ENCODE measurements around the gene MSANTD3.
A peak's percentile ranks its signal among the peaks of the same experiment; 100 is the strongest.

The MSANTD3 gene, protein sequence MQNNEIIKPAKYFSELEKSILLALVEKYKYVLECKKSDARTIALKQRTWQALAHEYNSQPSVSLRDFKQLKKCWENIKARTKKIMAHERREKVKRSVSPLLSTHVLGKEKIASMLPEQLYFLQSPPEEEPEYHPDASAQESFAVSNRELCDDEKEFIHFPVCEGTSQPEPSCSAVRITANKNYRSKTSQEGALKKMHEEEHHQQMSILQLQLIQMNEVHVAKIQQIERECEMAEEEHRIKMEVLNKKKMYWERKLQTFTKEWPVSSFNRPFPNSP

DNA sequence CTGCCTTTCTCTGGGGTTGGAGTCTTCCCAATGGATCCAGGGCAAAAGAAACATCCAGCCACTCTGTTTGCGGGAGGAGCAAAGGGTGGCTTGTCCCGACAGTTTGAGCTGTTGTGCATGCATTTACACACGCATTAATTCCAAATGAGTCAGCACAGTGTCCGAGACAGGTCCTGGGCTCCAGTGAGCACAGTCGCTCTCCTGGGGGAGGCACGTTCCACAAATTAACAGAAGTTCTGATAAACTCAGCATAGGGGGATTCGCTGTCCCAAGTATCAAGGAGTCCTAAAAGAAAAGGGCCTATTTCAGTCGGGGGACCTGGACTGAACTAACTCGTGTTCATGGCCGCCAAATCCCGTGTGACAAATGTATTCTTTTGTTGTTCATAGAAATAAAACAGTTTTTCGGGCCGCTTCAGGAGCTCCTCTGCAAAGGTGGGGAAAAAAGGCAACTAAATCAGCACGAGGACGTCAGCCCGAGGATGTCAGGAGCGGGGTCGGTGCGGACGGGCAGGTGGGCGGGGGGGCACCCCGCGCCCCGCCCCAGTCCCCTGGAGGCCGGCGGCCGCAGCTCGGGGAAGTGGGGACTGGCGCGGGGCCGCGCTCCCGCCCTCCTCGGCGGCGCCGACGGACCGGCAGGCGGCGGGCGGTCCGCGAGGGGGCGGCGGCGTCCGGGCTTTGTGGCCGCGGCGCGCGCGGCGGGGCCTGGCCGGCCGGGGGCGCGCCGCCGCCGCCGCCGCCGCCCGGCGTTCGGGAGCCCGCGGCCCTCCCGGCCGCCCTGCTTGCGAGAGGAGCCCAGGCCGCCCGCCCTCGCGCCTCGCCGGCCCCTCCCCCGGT, at the start of gene MSANTD3:
TSS of gene MSANTD3 (plus strand) at position 614 of the 836 bp plus-strand sequence. CDS start 14,796 bp downstream, outside the sequence.
- TF ChIP-seq TAF1 (IDR thresholded peaks at IDR 0.05; ENCODE audit: low read depth) (peak; percentile 46), EGR1 (IDR thresholded peaks at IDR 0.05) (0 out of 2 replicates have a peak, but pooled peaks have one; percentile 4), TCF12 (IDR thresholded peaks at IDR 0.05; ENCODE audit: low read depth) (no peak; the same call in none of the 2 replicates), YY1 (IDR thresholded peaks at IDR 0.05; ENCODE audit: low read depth) (no peak), ZBTB7A (IDR thresholded peaks at IDR 0.05; ENCODE audit: low read depth) (peak; percentile 81; the same call in 1 of the 2 replicates)
- TF ChIP-seq, protein P1, sequence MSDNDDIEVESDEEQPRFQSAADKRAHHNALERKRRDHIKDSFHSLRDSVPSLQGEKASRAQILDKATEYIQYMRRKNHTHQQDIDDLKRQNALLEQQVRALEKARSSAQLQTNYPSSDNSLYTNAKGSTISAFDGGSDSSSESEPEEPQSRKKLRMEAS (IDR thresholded peaks at IDR 0.05), result 0 out of 2 replicates have a peak, but pooled peaks have one; percentile 24

DNA sequence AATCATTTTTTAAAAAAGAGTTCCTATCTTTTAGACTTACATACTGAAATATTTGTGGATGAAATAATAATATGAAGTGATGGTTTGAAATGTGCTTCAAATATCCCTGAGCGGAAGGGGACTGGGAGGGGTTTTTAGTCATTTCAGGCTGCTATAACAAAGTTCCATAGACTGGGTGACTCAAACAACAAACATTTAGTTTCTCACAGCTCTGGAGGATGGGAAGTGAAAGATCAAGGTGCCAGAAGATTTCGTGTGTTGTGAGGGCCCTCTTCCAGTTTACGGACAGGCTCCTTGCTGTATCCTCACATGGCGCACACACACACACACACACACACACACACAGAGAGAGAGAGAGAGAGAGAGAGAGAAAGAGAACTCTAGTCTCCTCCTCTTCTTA, 47.1 kb upstream of the MSANTD3 start:
- TF ChIP-seq EP300 (IDR thresholded peaks at IDR 0.05; ENCODE audit: borderline replicate concordance) (no peak), RAD21 (IDR thresholded peaks at IDR 0.05; ENCODE audit: low read depth) (no peak), EGR1 (IDR thresholded peaks at IDR 0.05) (no peak), TCF12 (IDR thresholded peaks at IDR 0.05; ENCODE audit: low read depth) (no peak)

DNA sequence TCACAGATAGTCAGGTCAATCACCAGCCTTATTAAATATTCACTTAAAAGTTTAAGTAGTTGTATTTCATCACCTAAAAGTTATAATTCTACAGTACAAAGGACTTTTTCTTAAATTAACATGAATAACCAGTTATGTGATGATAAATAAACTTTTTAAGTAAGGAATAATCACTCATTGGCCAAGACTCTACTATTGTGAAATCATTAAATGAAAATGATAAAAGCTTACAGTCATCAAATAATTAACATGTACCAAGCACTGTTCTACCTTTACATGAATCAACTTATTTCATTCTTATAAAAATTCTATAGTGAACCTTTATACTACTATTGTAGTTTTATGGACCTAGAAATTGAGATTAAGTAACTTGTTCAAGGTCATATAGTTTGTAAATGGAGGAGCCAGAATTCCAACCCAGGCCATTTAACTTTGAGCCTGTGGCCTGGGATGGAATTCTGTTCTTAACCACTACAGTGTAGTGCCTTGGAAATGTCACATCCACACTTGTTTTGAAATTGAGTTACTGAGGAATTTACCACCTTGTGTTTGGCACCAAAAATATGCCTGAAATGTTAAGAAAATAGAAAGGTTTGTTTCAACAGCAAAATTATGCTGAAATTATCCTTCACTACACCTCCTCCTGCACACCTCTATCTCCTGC, 32.8 kb upstream of the MSANTD3 start:
- TF ChIP-seq EGR1 (IDR thresholded peaks at IDR 0.05) (no peak), TAF1 (IDR thresholded peaks at IDR 0.05; ENCODE audit: low read depth) (no peak), TEAD4 (IDR thresholded peaks at IDR 0.05) (no peak), ZBTB7A (IDR thresholded peaks at IDR 0.05; ENCODE audit: low read depth) (no peak), TCF12 (IDR thresholded peaks at IDR 0.05; ENCODE audit: low read depth) (no peak), CEBPB (IDR thresholded peaks at IDR 0.05) (no peak)

DNA sequence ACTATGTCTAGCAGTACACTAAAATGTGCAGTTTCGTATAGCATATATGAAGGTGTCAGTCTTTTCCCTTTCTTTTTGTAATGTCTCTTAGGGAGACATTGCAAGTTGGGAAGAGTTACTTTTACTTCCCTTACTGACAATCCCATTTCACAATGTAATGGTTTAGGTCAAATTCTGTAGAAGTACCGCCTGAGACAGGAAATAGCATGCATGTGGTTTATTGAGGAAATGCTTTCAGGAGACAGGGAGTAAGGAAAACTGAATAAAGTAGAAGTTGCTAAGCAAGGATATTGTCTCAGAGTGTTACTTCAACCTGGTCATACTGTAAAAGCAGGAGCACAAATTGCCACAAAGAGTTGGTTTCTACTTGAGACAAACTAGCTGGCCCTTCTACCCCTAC, 32.1 kb upstream of the MSANTD3 start:
- TF ChIP-seq, protein P1 (IDR thresholded peaks at IDR 0.05), result no peak
- TF ChIP-seq CREB1 (IDR thresholded peaks at IDR 0.05; ENCODE audit: low read depth), result no peak
- TF ChIP-seq YY1 (IDR thresholded peaks at IDR 0.05; ENCODE audit: low read depth), result no peak
- no peak for TF ChIP-seq RAD21 (IDR thresholded peaks at IDR 0.05; ENCODE audit: low read depth)

DNA sequence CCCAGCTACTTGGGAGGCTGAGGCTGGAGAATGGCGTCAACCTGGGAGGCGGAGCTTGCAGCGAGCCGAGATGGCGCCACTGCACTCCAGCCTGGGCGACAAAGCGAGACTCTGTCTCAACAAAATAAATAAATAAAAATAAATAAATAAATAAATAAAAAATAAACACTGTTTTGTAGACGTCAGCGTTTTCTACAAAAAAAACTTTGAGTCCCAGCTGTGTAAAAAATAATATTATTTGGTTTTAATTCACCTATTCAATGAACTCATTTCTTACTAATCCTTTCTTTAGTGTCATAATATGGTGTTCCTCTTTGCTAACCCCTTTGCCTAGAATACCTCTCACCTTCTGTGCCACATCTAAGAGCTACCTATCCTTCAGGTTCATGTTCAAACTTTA, 30.2 kb upstream of the MSANTD3 start:
- no peak for TF ChIP-seq RAD21 (IDR thresholded peaks at IDR 0.05; ENCODE audit: low read depth)
- TF ChIP-seq ZBTB7A (IDR thresholded peaks at IDR 0.05; ENCODE audit: low read depth), result no peak
- TF ChIP-seq EP300 (IDR thresholded peaks at IDR 0.05; ENCODE audit: borderline replicate concordance), result no peak
- no peak for TF ChIP-seq TAF1 (IDR thresholded peaks at IDR 0.05; ENCODE audit: low read depth)
- no peak for TF ChIP-seq NFIC (IDR thresholded peaks at IDR 0.05)
- no peak for TF ChIP-seq YY1 (IDR thresholded peaks at IDR 0.05; ENCODE audit: low read depth)
- TF ChIP-seq TCF12 (IDR thresholded peaks at IDR 0.05; ENCODE audit: low read depth), result no peak
- TF ChIP-seq, protein P2, sequence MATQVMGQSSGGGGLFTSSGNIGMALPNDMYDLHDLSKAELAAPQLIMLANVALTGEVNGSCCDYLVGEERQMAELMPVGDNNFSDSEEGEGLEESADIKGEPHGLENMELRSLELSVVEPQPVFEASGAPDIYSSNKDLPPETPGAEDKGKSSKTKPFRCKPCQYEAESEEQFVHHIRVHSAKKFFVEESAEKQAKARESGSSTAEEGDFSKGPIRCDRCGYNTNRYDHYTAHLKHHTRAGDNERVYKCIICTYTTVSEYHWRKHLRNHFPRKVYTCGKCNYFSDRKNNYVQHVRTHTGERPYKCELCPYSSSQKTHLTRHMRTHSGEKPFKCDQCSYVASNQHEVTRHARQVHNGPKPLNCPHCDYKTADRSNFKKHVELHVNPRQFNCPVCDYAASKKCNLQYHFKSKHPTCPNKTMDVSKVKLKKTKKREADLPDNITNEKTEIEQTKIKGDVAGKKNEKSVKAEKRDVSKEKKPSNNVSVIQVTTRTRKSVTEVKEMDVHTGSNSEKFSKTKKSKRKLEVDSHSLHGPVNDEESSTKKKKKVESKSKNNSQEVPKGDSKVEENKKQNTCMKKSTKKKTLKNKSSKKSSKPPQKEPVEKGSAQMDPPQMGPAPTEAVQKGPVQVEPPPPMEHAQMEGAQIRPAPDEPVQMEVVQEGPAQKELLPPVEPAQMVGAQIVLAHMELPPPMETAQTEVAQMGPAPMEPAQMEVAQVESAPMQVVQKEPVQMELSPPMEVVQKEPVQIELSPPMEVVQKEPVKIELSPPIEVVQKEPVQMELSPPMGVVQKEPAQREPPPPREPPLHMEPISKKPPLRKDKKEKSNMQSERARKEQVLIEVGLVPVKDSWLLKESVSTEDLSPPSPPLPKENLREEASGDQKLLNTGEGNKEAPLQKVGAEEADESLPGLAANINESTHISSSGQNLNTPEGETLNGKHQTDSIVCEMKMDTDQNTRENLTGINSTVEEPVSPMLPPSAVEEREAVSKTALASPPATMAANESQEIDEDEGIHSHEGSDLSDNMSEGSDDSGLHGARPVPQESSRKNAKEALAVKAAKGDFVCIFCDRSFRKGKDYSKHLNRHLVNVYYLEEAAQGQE (IDR thresholded peaks at IDR 0.05; ENCODE audit: low read depth), result no peak
- no peak for TF ChIP-seq EGR1 (IDR thresholded peaks at IDR 0.05)
- no peak for TF ChIP-seq FOXM1 (IDR thresholded peaks at IDR 0.05; ENCODE audit: borderline replicate concordance, low read depth)
- no peak for TF ChIP-seq TEAD4 (IDR thresholded peaks at IDR 0.05)
- no peak for TF ChIP-seq CEBPB (IDR thresholded peaks at IDR 0.05)
- TF ChIP-seq, protein P1 (IDR thresholded peaks at IDR 0.05), result no peak
- TF ChIP-seq, protein P3, sequence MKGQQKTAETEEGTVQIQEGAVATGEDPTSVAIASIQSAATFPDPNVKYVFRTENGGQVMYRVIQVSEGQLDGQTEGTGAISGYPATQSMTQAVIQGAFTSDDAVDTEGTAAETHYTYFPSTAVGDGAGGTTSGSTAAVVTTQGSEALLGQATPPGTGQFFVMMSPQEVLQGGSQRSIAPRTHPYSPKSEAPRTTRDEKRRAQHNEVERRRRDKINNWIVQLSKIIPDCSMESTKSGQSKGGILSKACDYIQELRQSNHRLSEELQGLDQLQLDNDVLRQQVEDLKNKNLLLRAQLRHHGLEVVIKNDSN (IDR thresholded peaks at IDR 0.05), result no peak
- TF ChIP-seq CREB1 (IDR thresholded peaks at IDR 0.05; ENCODE audit: low read depth), result no peak

DNA sequence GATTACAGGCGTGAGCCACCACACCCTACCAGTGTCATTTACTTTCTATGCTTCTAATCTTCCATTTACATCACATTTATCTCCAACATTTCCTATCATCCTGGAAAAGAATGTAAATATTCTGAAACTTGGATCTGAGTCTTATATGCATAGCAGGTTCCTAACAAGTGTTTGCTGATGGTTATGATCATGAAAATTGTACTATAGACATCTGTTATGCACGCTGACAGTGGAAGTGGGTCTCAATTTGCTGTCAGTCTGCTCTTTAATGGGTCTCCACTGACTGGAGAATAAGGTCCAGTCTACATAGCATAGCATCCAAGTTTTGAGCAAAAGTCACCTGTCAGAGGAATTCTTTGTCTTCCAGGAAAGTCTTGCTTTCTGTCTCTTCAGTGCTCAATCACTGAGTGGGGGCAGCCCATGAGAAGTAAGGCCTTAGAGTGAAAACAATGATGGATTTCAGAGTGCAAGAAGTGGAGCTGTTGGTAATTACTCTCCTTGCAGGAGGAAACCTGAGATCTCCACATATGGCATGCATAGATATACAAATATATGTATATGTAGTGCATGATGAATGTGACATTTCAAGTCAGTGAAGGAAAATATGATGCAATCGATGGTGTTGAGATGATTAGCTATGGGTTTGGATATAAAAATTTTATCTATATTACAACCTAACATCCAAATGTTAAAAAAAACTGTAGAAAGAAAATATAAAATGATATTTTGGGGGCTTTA, 29.2 kb upstream of the MSANTD3 start:
- TF ChIP-seq CEBPB (IDR thresholded peaks at IDR 0.05) (no peak), CREB1 (IDR thresholded peaks at IDR 0.05; ENCODE audit: low read depth) (no peak), EP300 (IDR thresholded peaks at IDR 0.05; ENCODE audit: borderline replicate concordance) (no peak), EGR1 (IDR thresholded peaks at IDR 0.05) (no peak), FOXM1 (IDR thresholded peaks at IDR 0.05; ENCODE audit: borderline replicate concordance, low read depth) (no peak), TCF12 (IDR thresholded peaks at IDR 0.05; ENCODE audit: low read depth) (no peak), YY1 (IDR thresholded peaks at IDR 0.05; ENCODE audit: low read depth) (no peak), NFIC (IDR thresholded peaks at IDR 0.05) (no peak), RAD21 (IDR thresholded peaks at IDR 0.05; ENCODE audit: low read depth) (no peak), TAF1 (IDR thresholded peaks at IDR 0.05; ENCODE audit: low read depth) (no peak), ZBTB7A (IDR thresholded peaks at IDR 0.05; ENCODE audit: low read depth) (no peak), TEAD4 (IDR thresholded peaks at IDR 0.05) (no peak)
- TF ChIP-seq, protein P2 (IDR thresholded peaks at IDR 0.05; ENCODE audit: low read depth), result no peak
- TF ChIP-seq, protein P3 (IDR thresholded peaks at IDR 0.05), result no peak
- TF ChIP-seq, protein P1 (IDR thresholded peaks at IDR 0.05), result no peak

Data from Ishikawa (cell line).